ENCODE results near the gene C1orf232. TPM values are rescaled to one million over a fixed set of nuclear protein-coding genes. Genes with fewer than 3 reads are reported as not detected.

The C1orf232 gene
- total RNA-seq, 1 experiment from 2014 or later, result not detected

DNA sequence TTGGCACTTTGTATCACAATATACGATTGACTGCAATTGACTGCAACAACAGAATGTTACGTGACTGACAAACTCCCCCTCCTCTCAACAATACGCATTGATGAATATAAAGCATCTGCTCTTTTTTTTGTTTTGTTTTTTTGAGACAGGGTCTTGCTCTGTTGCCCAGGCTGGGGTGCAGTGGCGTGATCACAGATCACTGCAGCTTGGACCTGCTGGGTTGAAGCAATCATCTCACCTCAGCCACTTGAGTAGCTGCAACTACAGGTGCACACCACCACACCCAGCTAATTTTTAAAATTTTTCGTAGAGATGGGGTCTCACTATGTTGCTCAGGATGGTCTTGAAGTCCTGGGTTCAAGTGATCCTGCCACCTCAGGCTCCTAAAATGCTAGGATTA, 44.0 kb upstream of the C1orf232 start:
- H2BK5ac ChIP-seq (ENCODE audit: insufficient read length, low read length), result no peak overlapping the region
- Mint-ChIP-seq H3K4me1 (peaks cover 6 to 7% of the 10 kb centered on the region in 2 experiments; a peak in 3 of 4 replicates), H3K27ac (no peak overlapping the region), H3K27me3 (ENCODE audit: low read depth) (peaks cover 4% of the 10 kb centered on the region), H3K9me3 (no peaks in the 10 kb centered on the region), H3K4me3 (no peak overlapping the region), H3K36me3 (ENCODE audit: insufficient read depth in 1 of 3, low read depth in 3 of 3) (no peaks in the 10 kb centered on the region)
- no peak overlapping the region for H3K4me2 ChIP-seq (ENCODE audit: insufficient read depth, insufficient read length, low read length)
- no peak overlapping the region for H4K5ac ChIP-seq (ENCODE audit: insufficient read length, low read depth, low read length)
- H2BK20ac ChIP-seq (ENCODE audit: low read depth, low read length, poor library complexity, severe bottlenecking), result no peak overlapping the region
- no CpG with 5 or more reads among the region's 5 CpGs for WGBS (ENCODE audit: extremely low coverage, insufficient read length, low lambda C conversion rate)
- no peak overlapping the region for H2BK12ac ChIP-seq (ENCODE audit: insufficient read length, low read depth, low read length)
- no peak overlapping the region for H4K91ac ChIP-seq (ENCODE audit: insufficient read length, low read depth, low read length)
- H4K20me1 ChIP-seq (ENCODE audit: control insufficient read depth, insufficient read depth, insufficient read length), result no peaks in the 10 kb centered on the region
- TF ChIP-seq, protein P1, sequence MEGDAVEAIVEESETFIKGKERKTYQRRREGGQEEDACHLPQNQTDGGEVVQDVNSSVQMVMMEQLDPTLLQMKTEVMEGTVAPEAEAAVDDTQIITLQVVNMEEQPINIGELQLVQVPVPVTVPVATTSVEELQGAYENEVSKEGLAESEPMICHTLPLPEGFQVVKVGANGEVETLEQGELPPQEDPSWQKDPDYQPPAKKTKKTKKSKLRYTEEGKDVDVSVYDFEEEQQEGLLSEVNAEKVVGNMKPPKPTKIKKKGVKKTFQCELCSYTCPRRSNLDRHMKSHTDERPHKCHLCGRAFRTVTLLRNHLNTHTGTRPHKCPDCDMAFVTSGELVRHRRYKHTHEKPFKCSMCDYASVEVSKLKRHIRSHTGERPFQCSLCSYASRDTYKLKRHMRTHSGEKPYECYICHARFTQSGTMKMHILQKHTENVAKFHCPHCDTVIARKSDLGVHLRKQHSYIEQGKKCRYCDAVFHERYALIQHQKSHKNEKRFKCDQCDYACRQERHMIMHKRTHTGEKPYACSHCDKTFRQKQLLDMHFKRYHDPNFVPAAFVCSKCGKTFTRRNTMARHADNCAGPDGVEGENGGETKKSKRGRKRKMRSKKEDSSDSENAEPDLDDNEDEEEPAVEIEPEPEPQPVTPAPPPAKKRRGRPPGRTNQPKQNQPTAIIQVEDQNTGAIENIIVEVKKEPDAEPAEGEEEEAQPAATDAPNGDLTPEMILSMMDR (conservative IDR thresholded peaks at IDR 0.05), result no peak
- H2AFZ ChIP-seq (ENCODE audit: low read length), result no peak overlapping the region
- H3K56ac ChIP-seq (ENCODE audit: insufficient read length, low read depth, low read length), result no peak overlapping the region
- H3K79me2 ChIP-seq (ENCODE audit: insufficient read depth, low read length), result no peaks in the 10 kb centered on the region
- H3K27me3 ChIP-seq (ENCODE audit: insufficient read depth, low read length), result no peaks in the 10 kb centered on the region
- H3K14ac ChIP-seq (ENCODE audit: insufficient read depth, low read length), result no peak overlapping the region
- no peaks in the 10 kb centered on the region for H3K4me1 ChIP-seq (ENCODE audit: insufficient read depth, low read length)
- no peaks in the 10 kb centered on the region for H3K9me3 ChIP-seq (ENCODE audit: control insufficient read depth, low read depth, low read length)
- no peak overlapping the region for H3K23ac ChIP-seq (ENCODE audit: insufficient read length, low read depth, low read length)
- H3K18ac ChIP-seq (ENCODE audit: insufficient read length, low read depth, low read length), result no peak overlapping the region
- no peak overlapping the region for H2AK5ac ChIP-seq (ENCODE audit: insufficient read length, low read length)
- no peaks in the 10 kb centered on the region for H3K23me2 ChIP-seq (ENCODE audit: insufficient read length, low read depth, low read length, poor library complexity, severe bottlenecking)
- H3K4ac ChIP-seq (ENCODE audit: low read depth, low read length), result no peak overlapping the region
- H3T11ph ChIP-seq (ENCODE audit: low read length), result no peak overlapping the region
- no peak overlapping the region for H3K9ac ChIP-seq (ENCODE audit: extremely low read depth, insufficient read length, low read length)
- H3K79me1 ChIP-seq (ENCODE audit: insufficient read depth, low read depth, low read length, poor library complexity, severe bottlenecking), result no peaks in the 10 kb centered on the region
- DNase-seq, result no peak
- H4K8ac ChIP-seq (replicated peaks; ENCODE audit: insufficient read length, low read depth, low read length), result no peak overlapping the region
- no peak overlapping the region for H3K27ac ChIP-seq (ENCODE audit: insufficient read length, low read depth, low read length)
- H2BK15ac ChIP-seq (ENCODE audit: low read depth, low read length), result no peak overlapping the region
- H2BK120ac ChIP-seq (ENCODE audit: low read depth, low read length, poor library complexity, severe bottlenecking), result no peak overlapping the region

Measured in H9 (cell line).